Parathyroid adenoma (tissue), 2 donors: Measurements from ENCODE around the gene MSI2.

Source experiments
- H2AFZ ChIP-seq: fragments of 300-600 bp; sonication (generic); one replicate; pipeline ENCODE4 v1.7.0; 2017; ENCODE audit warnings: antibody characterized with exemption, mild to moderate bottlenecking
- H3K27ac ChIP-seq: fragments of 300-600 bp; sonication (generic); one replicate; pipeline ENCODE4 v1.7.0; 2017
- H3K27me3 ChIP-seq: fragments of 300-600 bp; sonication (generic); one replicate; pipeline ENCODE4 v1.7.0; 2017; ENCODE audit warnings: low read length; ENCODE audit not compliant: control insufficient read depth, insufficient read depth
- H3K36me3 ChIP-seq: fragments of 300-600 bp; sonication (generic); one replicate; pipeline ENCODE4 v1.7.0; 2017; ENCODE audit warnings: low read length; ENCODE audit not compliant: control insufficient read depth, insufficient read depth
- H3K4me1 ChIP-seq: fragments of 300-600 bp; sonication (generic); one replicate; pipeline ENCODE4 v1.7.0; 2017; ENCODE audit warnings: control low read depth
- H3K4me2 ChIP-seq: fragments of 300-600 bp; sonication (generic); one replicate; pipeline ENCODE4 v1.7.0; 2017; ENCODE audit warnings: low read length
- H3K4me3 ChIP-seq: fragments of 300-600 bp; sonication (generic); one replicate; pipeline ENCODE4 v1.7.0; 2017; ENCODE audit warnings: low read depth, low read length
- H3K79me2 ChIP-seq: fragments of 300-600 bp; sonication (generic); one replicate; pipeline ENCODE4 v1.7.0; 2017; ENCODE audit warnings: control low read depth
- H3K9ac ChIP-seq: fragments of 300-600 bp; sonication (generic); one replicate; pipeline ENCODE4 v1.7.0; 2017; ENCODE audit warnings: mild to moderate bottlenecking
- H3K9me3 ChIP-seq: fragments of 300-600 bp; sonication (generic); one replicate; pipeline ENCODE4 v1.7.0; 2017; ENCODE audit warnings: low read length; ENCODE audit not compliant: control insufficient read depth
- CTCF ChIP-seq: fragments of 300-600 bp; sonication (generic); IDR thresholded peaks from one replicate; pipeline ENCODE4 v1.7.0; 2017; ENCODE audit warnings: antibody characterized with exemption, mild to moderate bottlenecking
- donor health status: primary hyperparathyroidism.

Gene MSI2

GRCh38 chr17:57484826-57485565 lies 228.7 kb downstream of the MSI2 start:
- Histone ChIP-seq H3K4me1 (peaks cover 60% of the 10 kb centered on the region), H3K9me3 (no peaks in the 10 kb centered on the region), H3K9ac (no peak overlapping the region), H3K36me3 (no peaks in the 10 kb centered on the region), H3K27me3 (no peaks in the 10 kb centered on the region), H3K27ac (no peak overlapping the region), H3K4me2 (peak overlapping the region; percentile 10), H3K4me3 (no peak overlapping the region), H2AFZ (no peak overlapping the region), H3K79me2 (peaks cover 88% of the 10 kb centered on the region)
- no peak for TF ChIP-seq CTCF

- H3K27me3 ChIP-seq = no peaks in the 10 kb centered on the region
- peaks cover 93% of the 10 kb centered on the region for H3K79me2 ChIP-seq
- H3K4me3 ChIP-seq = no peak overlapping the region
- H3K4me1 ChIP-seq = peaks cover 65% of the 10 kb centered on the region
- H3K4me2 ChIP-seq = no peak overlapping the region
- H3K27ac ChIP-seq = no peak overlapping the region
- H3K36me3 ChIP-seq = no peaks in the 10 kb centered on the region
- no peak for TF ChIP-seq CTCF
- no peak overlapping the region for H3K9ac ChIP-seq
- H3K9me3 ChIP-seq = no peaks in the 10 kb centered on the region
- H2AFZ ChIP-seq = no peak overlapping the region
Observed at GRCh38 chr17:57485566-57485865, 229.2 kb downstream of the MSI2 start.

- Histone ChIP-seq H3K9ac (no peak overlapping the region), H3K4me1 (peaks cover 65% of the 10 kb centered on the region)
Observed at GRCh38 chr17:57485916-57486881, 229.9 kb downstream of the MSI2 start.

GRCh38 chr17:57486882-57487301 lies 230.6 kb downstream of the MSI2 start:
- no peak overlapping the region for H3K9ac ChIP-seq
- TF ChIP-seq CTCF = no peak

More at GRCh38 chr17:57485916-57486881, 229.9 kb downstream of the MSI2 start:
- no peak for TF ChIP-seq CTCF
- peaks cover 93% of the 10 kb centered on the region for H3K79me2 ChIP-seq
- no peak overlapping the region for H2AFZ ChIP-seq
- no peaks in the 10 kb centered on the region for H3K27me3 ChIP-seq
- H3K4me3 ChIP-seq = no peak overlapping the region
- H3K9me3 ChIP-seq = no peaks in the 10 kb centered on the region
- H3K36me3 ChIP-seq = no peaks in the 10 kb centered on the region
- peak overlapping the region; percentile 23 for H3K4me2 ChIP-seq
- peak overlapping the region; percentile 5 for H3K27ac ChIP-seq

More at GRCh38 chr17:57486882-57487301, 230.6 kb downstream of the MSI2 start:
- Histone ChIP-seq H3K4me2 (no peak overlapping the region), H3K79me2 (peaks cover 92% of the 10 kb centered on the region), H3K4me3 (no peak overlapping the region), H3K9me3 (no peaks in the 10 kb centered on the region), H3K27ac (peak overlapping the region; percentile 5), H3K36me3 (no peaks in the 10 kb centered on the region), H3K4me1 (peaks cover 67% of the 10 kb centered on the region), H3K27me3 (no peaks in the 10 kb centered on the region), H2AFZ (no peak overlapping the region)
